GM19035 (cell line): ENCODE data around the gene PLA2G4C.
"Not testable (repeated sequence)": the region's sequence is repeated elsewhere in the genome, so short reads cannot be mapped to it uniquely, and the experiment has no call there.

Source experiments
- ATAC-seq: cut with Tn5 transposase; IDR thresholded peaks from one replicate; pipeline ENCODE4 v1.9.1; 2021; ENCODE audit not compliant: unreplicated experiment

The PLA2G4C gene

GRCh38 chr19:48111280-48111679, 663 bp upstream of the PLA2G4C start:
- ATAC-seq = no peak

GRCh38 chr19:48108997-48109782, 1.4 kb downstream of the PLA2G4C start:
- no peak for ATAC-seq

GRCh38 chr19:48103922-48104321, 6.7 kb downstream of the PLA2G4C start:
- no peak for ATAC-seq

- ATAC-seq = no peak
Observed at GRCh38 chr19:48102870-48103751, 7.5 kb downstream of the PLA2G4C start.

- ATAC-seq = no peak
Observed at GRCh38 chr19:48095612-48096175, 14.9 kb downstream of the PLA2G4C start.

GRCh38 chr19:48094855-48095203, 15.8 kb downstream of the PLA2G4C start:
- ATAC-seq = no peak

- ATAC-seq = no peak
Observed at GRCh38 chr19:48094129-48094854, 16.3 kb downstream of the PLA2G4C start.

GRCh38 chr19:48091111-48091718, 19.4 kb downstream of the PLA2G4C start:
- not testable (repeated sequence) for ATAC-seq

GRCh38 chr19:48090281-48090802, 20.3 kb downstream of the PLA2G4C start:
- ATAC-seq = no peak

- not testable (repeated sequence) for ATAC-seq
Observed at GRCh38 chr19:48088991-48089390, 21.6 kb downstream of the PLA2G4C start.

GRCh38 chr19:48085904-48086864, 24.4 kb downstream of the PLA2G4C start:
- ATAC-seq = no peak

GRCh38 chr19:48085076-48085475, 25.5 kb downstream of the PLA2G4C start:
- ATAC-seq = no peak

- no peak for ATAC-seq
Observed at GRCh38 chr19:48081106-48081505, 29.5 kb downstream of the PLA2G4C start.

- not testable (repeated sequence) for ATAC-seq
Observed at GRCh38 chr19:48070177-48070769, 40.3 kb downstream of the PLA2G4C start.

- no peak for ATAC-seq
Observed at GRCh38 chr19:48069435-48069834, 41.2 kb downstream of the PLA2G4C start.

GRCh38 chr19:48064509-48064908, 46.1 kb downstream of the PLA2G4C start:
- no peak for ATAC-seq

GRCh38 chr19:48061401-48062344, 48.9 kb downstream of the PLA2G4C start:
- ATAC-seq = no peak

- ATAC-seq = no peak
Observed at GRCh38 chr19:48060381-48060780, 50.2 kb downstream of the PLA2G4C start.
